A673 (cell line): Measurements from ENCODE around the gene CALHM2. TPM values are rescaled to one million over a fixed set of nuclear protein-coding genes. Genes with fewer than 3 reads are reported as not detected.

Experiments
- BruUV-seq: library from RNA; stranded (reverse); fragments of 400-500 nt; replicated peaks from 2 replicates; lab custom pipeline; 2021; lab: Mats Ljungman, UMichigan
- CTCF ChIA-PET: fragments of 300-600 bp; sonication (Branson Sonifier 250); formaldehyde crosslinking; loops from one replicate; lab custom pipeline; 2022; ENCODE audit warnings: antibody characterized with exemption; lab: Charles Lee
- POLR2A ChIA-PET: fragments of 300-600 bp; sonication (Branson Sonifier 250); formaldehyde crosslinking; loops from one replicate; lab custom pipeline; 2022; ENCODE audit warnings: antibody characterized with exemption; ENCODE audit not compliant: low non-redundant PET; lab: Charles Lee
- DNase-seq: peaks from one replicate; pipeline ENCODE4 v3.0.0-alpha.2; 2015; ENCODE audit warnings: low spot score
- H3K27ac ChIP-seq: fragments of 200-600 bp; sonication (generic); 2 replicates; pipeline ENCODE4 v1.5.1; 2016; ENCODE audit warnings: mixed run types, low read depth, mild to moderate bottlenecking, mixed read lengths, antibody characterized with exemption, low read length; ENCODE audit not compliant: poor library complexity, severe bottlenecking
- H3K27me3 ChIP-seq: fragments of 200-600 bp; sonication (generic); replicated peaks from 2 replicates; pipeline ENCODE4 v1.6.1; 2017; ENCODE audit warnings: mixed run types, low read depth, mild to moderate bottlenecking, mixed read lengths, antibody characterized with exemption, low read length; ENCODE audit not compliant: insufficient read depth, poor library complexity
- H3K36me3 ChIP-seq: fragments of 200-600 bp; sonication (generic); 2 replicates; pipeline ENCODE4 v1.6.1; 2016; ENCODE audit warnings: mixed run types, mild to moderate bottlenecking, mixed read lengths, antibody characterized with exemption, low read length; ENCODE audit not compliant: insufficient read depth, poor library complexity, severe bottlenecking
- H3K4me1 ChIP-seq: fragments of 200-600 bp; sonication (generic); 2 replicates; pipeline ENCODE4 v1.6.1; 2017; ENCODE audit warnings: mixed run types, mild to moderate bottlenecking, mixed read lengths, antibody characterized with exemption, low read length; ENCODE audit not compliant: insufficient read depth, poor library complexity, severe bottlenecking
- H3K4me3 ChIP-seq: fragments of 200-600 bp; sonication (generic); 2 replicates; pipeline ENCODE4 v1.5.1; 2016; ENCODE audit warnings: low read depth, mixed run types, mild to moderate bottlenecking, mixed read lengths, low read length; ENCODE audit not compliant: poor library complexity, severe bottlenecking
- H3K9me3 ChIP-seq: fragments of 200-600 bp; sonication (generic); 2 replicates; pipeline ENCODE4 v1.6.1; 2016; ENCODE audit warnings: mixed run types, low read depth, mild to moderate bottlenecking, mixed read lengths, antibody characterized with exemption, low read length; ENCODE audit not compliant: poor library complexity, severe bottlenecking
- CTCF ChIP-seq: fragments of 300-800, 200-600 bp; sonication (generic); conservative IDR thresholded peaks from 2 replicates; pipeline ENCODE4 v1.5.1; 2017; ENCODE audit warnings: low read depth, mild to moderate bottlenecking, antibody characterized with exemption, low read length, moderate library complexity, mixed read lengths
- EZH2 ChIP-seq: fragments of 200-600 bp; sonication (generic); IDR thresholded peaks from 2 replicates; pipeline ENCODE4 v1.6.1; 2017; ENCODE audit warnings: borderline replicate concordance, low read depth, mild to moderate bottlenecking, mixed read lengths, antibody characterized with exemption, low read length; ENCODE audit not compliant: poor library complexity, severe bottlenecking
- intact Hi-C: fragments of 100-400 bp; cut with micrococcal nuclease; formaldehyde crosslinking; loops from one replicate; pipeline ENCODE4 v1.10.0; 2022; ENCODE audit not compliant: unreplicated experiment
- total RNA-seq: library from RNA; stranded (reverse); gene quantifications from 2 replicates; pipeline ENCODE4 v1.2.3, GENCODE V29; 2021

The CALHM2 gene
- total RNA-seq, 1 experiment from 2014 or later = 5.9 TPM

- CTCF ChIA-PET = no interaction called here
- Histone ChIP-seq H3K27ac (no peak overlapping the region), H3K4me1 (no peaks in the 10 kb centered on the region), H3K36me3 (no peaks in the 10 kb centered on the region), H3K9me3 (no peaks in the 10 kb centered on the region), H3K4me3 (no peak overlapping the region), H3K27me3 (no peaks in the 10 kb centered on the region)
- BruUV-seq = no TSS peak
- intact Hi-C loops = loop anchor here (5.0 kb wide), 2 partner anchors 563 to 643 kb away; partner anchors contain the start of genes CNNM2 and CYP17A1
- TF ChIP-seq CTCF (no peak), EZH2 (no peak)
- DNase-seq = no peak
- POLR2A ChIA-PET = no interaction called here
Measured at GRCh38 chr10:103480521-103480920, 28.4 kb upstream of the CALHM2 start.

GRCh38 chr10:103479135-103479534 lies 27.0 kb upstream of the CALHM2 start, which contains the start of gene CALHM3:
Gene CALHM3, minus strand, starts transcription at chr10:103479240. Its CDS starts 208 bp downstream, at chr10:103479032.
- no peaks in the 10 kb centered on the region for H3K27me3 ChIP-seq
- DNase-seq = no peak
- TF ChIP-seq EZH2 (no peak), CTCF (no peak)
- CTCF ChIA-PET = no interaction called here
- intact Hi-C loops = no loop called here
- no peaks in the 10 kb centered on the region for H3K4me1 ChIP-seq
- no peaks in the 10 kb centered on the region for H3K9me3 ChIP-seq
- no peak within 1 kb of the TSS for H3K27ac ChIP-seq
- H3K4me3 ChIP-seq = no peak within 1 kb of the TSS
- no peaks in the 10 kb centered on the region for H3K36me3 ChIP-seq
- no TSS peak for BruUV-seq
- POLR2A ChIA-PET = no interaction called here

GRCh38 chr10:103478671-103479070 lies 26.5 kb upstream of the CALHM2 start:
- Histone ChIP-seq H3K4me3 (no peak overlapping the region), H3K27ac (no peak overlapping the region), H3K9me3 (no peaks in the 10 kb centered on the region), H3K36me3 (no peaks in the 10 kb centered on the region), H3K4me1 (no peaks in the 10 kb centered on the region), H3K27me3 (no peaks in the 10 kb centered on the region)
- intact Hi-C loops = no loop called here
- DNase-seq = no peak
- BruUV-seq = no TSS peak
- POLR2A ChIA-PET = no interaction called here
- CTCF ChIA-PET = no interaction called here
- TF ChIP-seq CTCF = no peak
- no peak for TF ChIP-seq EZH2
